Superior temporal gyrus (tissue), 1 donor: ENCODE measurements around the gene SNTB2.

Source experiments
- DNase-seq: peaks from one replicate; pipeline ENCODE4 v3.0.0-alpha.2; 2016; ENCODE audit errors: extremely low spot score

SNTB2 gene

DNA sequence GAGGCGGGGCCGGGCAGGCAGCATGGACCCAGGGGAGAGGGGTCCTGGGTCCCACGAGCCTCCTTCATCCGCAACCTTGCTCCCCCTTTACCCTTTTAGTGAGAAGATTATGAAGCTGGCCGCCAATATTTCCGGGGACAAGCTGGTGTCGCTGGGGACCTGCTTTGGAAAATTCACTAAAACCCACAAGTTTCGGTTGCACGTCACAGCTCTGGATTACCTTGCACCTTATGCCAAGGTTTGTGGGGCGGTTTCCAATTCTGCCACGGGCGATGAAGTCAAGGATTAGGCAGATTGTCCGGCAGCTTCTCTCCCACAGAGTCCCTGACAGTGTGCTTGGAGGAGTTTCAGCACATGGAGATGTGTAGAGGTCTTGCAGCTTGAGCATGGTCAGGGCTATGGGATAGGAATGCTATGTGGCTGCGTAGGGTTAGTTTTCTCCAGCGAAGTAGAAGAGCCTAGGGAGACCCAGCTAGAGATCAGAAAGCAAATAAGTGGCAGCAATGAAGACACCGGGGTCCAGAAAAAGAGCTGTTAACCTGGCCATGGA lies 153.2 kb downstream of the SNTB2 start:
- no peak for DNase-seq

DNA sequence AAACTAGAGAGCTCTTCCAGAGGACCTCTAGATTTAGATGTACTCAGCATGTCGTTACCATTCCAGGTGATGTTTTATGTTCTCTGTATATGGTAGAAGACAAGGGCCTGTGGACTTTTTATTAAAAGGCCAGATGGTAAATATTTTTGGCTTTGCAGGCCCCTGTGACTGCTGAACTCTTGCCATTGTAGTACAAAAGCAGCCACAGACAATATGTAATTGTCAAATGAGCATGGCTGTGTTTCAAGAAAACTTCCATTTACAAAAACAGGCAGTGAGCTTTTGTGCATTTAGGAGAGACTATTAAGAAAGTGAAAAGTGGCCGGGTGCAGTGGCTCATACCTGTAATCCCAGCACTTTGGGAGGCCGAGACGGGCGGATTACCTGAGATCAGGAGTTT lies 157.2 kb downstream of the SNTB2 start:
- DNase-seq: no peak

DNA sequence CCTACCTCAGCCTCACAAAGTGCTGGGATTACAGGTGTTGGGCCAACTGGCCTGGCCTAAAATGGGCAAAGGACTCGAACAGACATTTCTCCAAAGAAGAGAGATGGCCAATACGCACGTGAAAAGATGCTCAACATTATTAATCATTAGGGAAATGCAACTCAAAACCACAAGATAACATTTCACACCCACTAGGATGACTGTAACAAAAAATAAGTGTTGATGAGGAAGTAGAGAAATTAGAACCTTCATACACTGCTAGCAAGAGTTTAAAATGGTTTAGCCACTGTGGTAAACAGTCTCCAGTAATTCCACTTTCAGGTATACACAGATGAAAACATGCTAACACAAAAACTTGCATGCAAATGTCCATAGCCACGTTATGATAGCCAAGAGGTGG lies 159.0 kb downstream of the SNTB2 start:
- DNase-seq: no peak

DNA sequence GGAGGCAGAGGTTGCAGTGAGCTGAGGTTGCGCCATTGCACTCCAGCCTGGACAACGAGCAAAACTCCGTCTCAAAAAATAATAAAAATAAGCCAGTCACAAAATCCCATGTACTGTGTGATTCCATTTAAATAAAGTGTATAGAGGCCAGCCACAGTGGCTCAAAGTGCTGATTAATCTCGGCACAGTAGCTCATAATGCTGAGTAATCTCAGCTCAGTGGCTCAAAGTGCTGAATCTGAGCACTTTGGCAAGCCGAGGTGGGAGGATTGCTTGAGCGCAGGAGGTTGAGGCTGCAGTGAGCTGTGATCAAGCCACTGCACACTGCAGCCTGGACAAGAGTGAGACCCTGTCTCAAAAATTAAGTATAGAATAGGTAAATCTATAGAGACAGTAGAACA lies 159.7 kb downstream of the SNTB2 start:
- no peak for DNase-seq

DNA sequence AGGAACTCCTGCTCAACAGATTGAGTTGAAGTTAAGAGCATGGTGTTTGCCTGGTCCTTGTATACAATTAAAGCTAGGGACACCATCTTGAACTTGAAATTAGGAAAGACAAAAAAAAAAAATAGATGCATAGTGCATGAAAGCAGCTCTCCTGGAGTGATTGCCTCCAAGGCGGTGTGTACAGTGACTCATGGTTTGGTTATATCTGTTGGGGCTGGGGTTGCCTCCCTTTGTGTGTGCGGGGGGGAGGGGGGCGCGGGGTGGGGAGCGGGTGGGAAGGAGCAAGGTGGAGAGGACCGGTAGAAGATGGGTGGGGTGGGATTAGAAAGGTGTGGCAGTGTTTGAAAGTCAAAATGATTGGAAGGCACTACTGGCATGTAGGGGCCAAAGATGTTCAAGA lies 161.3 kb downstream of the SNTB2 start:
- no peak for DNase-seq

DNA sequence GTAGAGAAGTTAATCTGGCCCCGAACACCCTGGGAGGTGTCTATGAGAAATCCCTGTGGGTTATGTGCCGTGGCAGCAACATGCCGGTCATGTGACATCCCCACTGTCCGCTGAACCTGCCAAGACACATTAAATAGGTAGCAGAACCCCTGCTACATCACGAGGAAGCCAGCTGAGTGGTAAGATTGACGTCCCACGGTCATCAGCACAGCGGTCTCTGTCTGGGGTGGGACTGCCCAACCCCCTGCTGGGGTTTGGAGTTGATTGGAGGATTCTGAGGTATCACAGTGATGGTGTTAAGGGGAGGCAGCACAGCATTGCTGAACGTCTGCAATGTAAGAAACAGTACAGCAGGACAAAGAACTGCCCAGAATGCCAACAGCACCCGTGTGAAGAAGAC lies 162.6 kb downstream of the SNTB2 start:
- no peak for DNase-seq

DNA sequence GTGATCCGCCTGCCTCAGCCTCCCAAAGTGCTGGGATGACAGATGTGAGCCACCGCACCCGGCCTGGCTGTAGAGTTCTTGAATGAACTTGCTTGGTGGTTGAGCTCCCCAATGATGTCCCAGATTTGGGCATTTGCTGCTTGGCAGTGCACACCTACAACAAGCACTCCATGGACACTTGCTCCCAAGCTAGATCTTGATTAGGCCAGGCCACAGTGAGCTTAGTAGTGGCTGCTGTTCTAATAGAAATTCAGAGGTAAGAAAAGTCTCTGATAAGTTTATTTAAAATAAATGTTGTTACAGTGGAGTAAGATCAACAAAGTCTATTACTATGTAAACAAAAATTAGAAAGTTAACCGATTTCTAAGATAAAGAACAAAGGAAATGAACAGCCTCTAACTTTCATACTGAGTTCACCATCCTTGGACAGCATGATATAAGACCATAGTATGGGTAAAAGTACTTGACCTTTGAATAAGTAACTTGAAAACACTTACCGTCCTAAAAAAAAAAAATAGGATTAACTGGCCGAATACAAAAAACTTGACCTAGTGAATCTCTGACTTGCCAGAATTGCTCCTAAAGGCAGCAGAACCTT lies 163.7 kb downstream of the SNTB2 start:
- no peak for DNase-seq

DNA sequence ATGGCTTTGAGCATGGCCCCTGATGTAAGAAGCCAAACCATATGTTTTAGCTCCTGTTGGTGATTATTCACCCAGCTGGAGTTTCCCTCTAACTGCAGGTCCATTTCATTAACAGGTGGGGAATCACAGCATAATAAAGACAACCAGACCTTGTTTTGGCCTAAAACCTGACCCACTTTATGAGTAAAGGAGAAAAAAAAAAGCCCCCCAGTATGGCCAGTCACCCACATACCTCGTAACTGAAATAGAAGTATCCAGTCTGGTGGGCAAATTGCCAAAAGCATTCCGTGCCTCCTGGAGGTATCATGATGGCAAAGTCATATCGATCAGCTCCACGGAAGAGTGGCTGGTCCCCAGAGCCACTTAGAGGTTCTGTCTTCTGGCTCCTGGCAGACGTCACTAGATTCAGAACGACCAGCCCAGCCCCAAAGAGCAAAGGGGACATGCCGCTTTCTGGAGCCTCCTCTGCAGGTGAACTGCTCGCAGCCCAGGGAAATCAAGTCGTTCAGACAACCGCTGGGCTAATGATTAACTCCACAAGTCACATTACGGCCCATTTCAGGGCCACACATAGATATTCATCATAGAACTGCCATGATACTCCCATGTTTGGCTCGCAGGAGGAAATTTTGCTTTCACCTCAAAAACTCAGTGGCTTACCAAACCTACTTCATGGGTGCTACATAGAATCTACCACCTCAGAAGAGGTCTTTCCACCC lies 164.5 kb downstream of the SNTB2 start, which contains the start of gene TMED6:
TMED6 (minus strand) TSS at position 478 of the 719 bp plus-strand sequence; CDS start at position 445, 33 bp downstream.
- no peak for DNase-seq
